ENCODE results near the gene MAMDC4.
"Not testable (repeated sequence)": the region's sequence is repeated elsewhere in the genome, so short reads cannot be mapped to it uniquely, and the experiment has no call there.

MAMDC4 gene

DNA sequence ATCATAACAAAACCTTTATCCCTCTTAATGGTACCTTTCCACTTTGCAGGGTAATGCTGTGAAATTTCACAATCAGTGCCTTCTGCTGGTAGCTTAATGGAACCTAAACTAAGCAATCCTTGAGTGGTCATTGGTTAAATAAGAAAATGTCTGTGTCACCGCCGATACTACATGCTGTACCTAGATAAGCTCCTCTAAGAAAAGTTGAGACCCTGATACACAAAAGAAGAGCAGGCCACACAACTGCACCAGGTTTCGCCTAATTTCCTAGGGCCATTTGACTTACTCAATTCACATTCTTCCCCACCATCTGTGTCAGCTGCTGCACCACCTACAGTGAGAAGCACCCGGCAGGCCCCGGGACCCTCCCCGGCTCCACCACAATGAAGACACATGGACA, 23.0 kb downstream of the MAMDC4 start:
- no peak for DNase-seq (ENCODE audit: low spot score)
- TF ChIP-seq, protein P1, sequence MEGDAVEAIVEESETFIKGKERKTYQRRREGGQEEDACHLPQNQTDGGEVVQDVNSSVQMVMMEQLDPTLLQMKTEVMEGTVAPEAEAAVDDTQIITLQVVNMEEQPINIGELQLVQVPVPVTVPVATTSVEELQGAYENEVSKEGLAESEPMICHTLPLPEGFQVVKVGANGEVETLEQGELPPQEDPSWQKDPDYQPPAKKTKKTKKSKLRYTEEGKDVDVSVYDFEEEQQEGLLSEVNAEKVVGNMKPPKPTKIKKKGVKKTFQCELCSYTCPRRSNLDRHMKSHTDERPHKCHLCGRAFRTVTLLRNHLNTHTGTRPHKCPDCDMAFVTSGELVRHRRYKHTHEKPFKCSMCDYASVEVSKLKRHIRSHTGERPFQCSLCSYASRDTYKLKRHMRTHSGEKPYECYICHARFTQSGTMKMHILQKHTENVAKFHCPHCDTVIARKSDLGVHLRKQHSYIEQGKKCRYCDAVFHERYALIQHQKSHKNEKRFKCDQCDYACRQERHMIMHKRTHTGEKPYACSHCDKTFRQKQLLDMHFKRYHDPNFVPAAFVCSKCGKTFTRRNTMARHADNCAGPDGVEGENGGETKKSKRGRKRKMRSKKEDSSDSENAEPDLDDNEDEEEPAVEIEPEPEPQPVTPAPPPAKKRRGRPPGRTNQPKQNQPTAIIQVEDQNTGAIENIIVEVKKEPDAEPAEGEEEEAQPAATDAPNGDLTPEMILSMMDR (IDR thresholded peaks at IDR 0.05; ENCODE audit: borderline replicate concordance, control extremely low read depth, extremely low read depth, insufficient read depth, missing control alignments) = no peak
- in situ Hi-C loops (cut with MboI; ENCODE audit: low sequenced_read_pairs, unreplicated experiment) = no loop called here

DNA sequence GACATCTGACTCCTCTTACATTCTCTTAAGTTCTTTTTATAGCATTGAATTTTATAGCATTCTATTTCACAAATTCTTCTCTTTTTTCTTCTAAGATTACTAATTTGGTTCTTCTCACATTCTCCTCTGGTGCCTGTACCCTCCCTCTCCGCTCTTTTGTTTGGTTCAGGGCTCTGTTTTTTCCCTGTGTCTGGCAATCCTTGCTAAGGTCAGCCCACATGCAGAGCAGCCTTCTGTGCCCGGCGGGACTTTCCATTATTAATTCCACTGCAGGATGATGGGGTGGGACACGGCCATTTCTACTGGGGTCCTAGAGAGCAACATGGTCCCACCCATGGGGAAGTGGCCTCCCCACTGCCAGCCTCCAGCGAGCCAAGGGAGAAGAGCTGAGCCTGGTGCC, 24.3 kb downstream of the MAMDC4 start:
- in situ Hi-C loops (cut with MboI; ENCODE audit: low sequenced_read_pairs, unreplicated experiment) = no loop called here
- no peak for DNase-seq (ENCODE audit: low spot score)
- TF ChIP-seq, protein P1 (IDR thresholded peaks at IDR 0.05; ENCODE audit: borderline replicate concordance, control extremely low read depth, extremely low read depth, insufficient read depth, missing control alignments) = no peak

DNA sequence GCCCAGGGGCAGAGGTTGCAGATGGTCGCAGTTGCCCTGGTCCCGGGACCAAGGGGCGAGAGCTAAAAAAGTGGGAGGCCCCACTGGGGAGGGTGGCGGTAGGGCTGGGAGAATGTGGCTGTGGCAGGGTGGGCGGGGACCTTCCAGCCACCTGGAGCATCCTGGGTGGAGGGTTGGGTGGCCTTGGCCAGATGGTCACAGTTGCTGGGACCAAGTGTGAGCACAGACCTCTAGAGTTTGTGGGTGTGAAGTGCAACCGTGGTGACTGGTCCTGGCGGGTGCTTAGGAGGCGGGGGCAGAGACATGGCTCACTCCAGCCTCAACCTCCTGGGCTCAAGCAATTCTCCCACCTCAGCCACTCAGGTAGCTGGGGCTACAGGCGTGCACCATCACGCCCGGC, 28.5 kb downstream of the MAMDC4 start:
- in situ Hi-C loops (cut with MboI; ENCODE audit: low sequenced_read_pairs, unreplicated experiment) = no loop called here
- TF ChIP-seq, protein P1 (IDR thresholded peaks at IDR 0.05; ENCODE audit: borderline replicate concordance, control extremely low read depth, extremely low read depth, insufficient read depth, missing control alignments) = no peak
- DNase-seq (ENCODE audit: low spot score) = peak; percentile 64

DNA sequence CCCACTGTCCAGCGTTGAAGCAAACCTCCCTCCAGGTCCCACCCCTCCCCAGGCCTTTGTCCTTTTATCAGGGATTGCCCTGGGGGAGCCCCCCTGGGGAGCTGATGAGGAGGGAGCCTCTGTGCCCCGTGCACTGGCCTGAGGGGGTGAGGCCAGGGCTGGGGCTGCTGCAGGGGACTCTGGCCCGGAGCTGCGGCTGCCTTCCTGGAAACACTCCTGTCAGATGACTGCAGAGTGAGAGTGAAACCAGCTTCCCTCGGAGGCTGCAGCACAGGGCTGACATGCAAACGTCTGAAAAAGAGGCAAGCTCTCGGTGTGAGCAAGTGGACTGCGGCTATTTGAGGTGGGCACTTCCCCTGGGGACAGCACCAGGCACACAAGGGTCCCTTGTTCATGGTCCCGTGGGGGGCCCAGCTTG, 29.6 kb downstream of the MAMDC4 start:
- in situ Hi-C loops (cut with MboI; ENCODE audit: low sequenced_read_pairs, unreplicated experiment) = no loop called here
- TF ChIP-seq, protein P1 (IDR thresholded peaks at IDR 0.05; ENCODE audit: borderline replicate concordance, control extremely low read depth, extremely low read depth, insufficient read depth, missing control alignments) = no peak
- DNase-seq (ENCODE audit: low spot score) = peak; percentile 78

DNA sequence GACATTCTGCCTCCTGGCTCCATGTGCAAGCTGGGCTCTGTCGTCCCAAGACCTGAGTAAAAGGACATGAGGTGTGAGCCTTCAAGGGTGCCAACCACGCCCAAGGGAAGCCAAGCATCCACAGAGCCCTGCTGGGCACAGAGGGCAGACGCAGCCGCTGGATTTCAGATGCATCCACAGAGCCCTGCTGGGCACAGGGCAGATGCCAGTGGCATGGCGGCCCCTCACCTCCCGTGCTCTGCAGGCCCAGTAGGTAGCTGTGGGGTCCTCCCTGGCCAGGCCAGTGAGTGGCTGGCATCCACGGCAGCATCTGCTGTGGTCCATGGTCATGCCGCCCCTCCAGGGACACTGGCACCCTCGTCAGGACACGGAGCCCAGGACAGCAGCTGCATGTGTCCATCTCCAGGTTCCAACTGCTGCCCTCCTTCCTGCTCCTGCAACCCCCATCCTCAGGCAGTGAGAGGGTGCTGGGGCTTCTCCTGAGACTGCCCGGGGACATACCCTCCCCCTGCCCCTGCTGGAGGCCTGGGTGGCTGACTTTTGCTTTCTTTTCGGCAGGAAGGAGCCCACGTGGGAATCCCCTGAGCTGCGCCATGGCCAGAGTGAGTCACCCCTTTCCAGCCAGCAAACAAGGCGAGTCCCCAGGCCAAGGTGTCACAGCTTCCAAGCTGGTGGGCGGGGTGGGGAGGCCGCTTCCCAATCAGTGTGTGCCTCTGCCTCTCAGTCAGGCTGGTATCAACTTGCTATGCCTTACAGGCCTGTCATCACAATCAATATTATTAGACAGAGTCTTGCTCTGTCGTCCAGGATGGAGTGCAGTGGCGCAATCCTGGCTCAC, 30.2 kb downstream of the MAMDC4 start:
- DNase-seq (ENCODE audit: low spot score) = peak; percentile 91
- TF ChIP-seq, protein P1 (IDR thresholded peaks at IDR 0.05; ENCODE audit: borderline replicate concordance, control extremely low read depth, extremely low read depth, insufficient read depth, missing control alignments) = no peak
- in situ Hi-C loops (cut with MboI; ENCODE audit: low sequenced_read_pairs, unreplicated experiment) = no loop called here

DNA sequence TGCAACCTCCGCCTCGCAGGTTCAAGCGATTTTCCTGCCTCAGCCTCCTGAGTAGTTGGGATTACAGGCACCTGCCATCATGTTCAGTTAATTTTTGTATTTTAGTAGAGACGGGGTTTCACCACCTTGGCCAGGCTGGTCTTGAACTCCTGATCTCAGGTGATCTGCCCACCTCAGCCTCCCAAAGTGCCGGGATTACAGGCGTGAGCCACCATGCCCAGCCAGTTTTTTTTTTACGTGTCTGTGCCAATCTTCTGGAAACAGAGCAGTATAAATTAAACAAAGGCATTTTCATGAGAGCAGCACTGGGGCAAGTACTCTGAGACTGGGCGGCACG, 30.8 kb downstream of the MAMDC4 start:
- DNase-seq (ENCODE audit: low spot score); in situ Hi-C loops (cut with MboI; ENCODE audit: low sequenced_read_pairs, unreplicated experiment): not testable (repeated sequence)

DNA sequence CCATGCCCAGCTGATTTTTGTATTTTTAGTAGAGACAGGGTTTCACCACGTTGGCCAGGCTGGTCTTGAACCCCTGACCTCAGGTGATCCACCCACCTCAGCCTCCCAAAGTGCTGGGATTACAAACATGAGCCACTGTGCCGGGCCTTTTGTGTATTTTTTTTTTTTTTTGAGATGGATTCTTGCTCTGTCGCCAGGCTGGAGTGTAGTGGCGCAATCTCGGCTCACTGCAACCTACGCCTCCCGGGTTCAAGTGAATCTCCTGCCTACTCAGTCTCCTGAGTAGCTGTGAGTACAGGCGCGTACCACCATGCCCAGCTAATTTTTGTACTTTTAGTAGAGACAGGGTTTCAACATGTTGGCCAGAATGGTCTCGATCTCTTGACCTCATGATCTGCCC, 31.5 kb downstream of the MAMDC4 start:
- DNase-seq (ENCODE audit: low spot score); in situ Hi-C loops (cut with MboI; ENCODE audit: low sequenced_read_pairs, unreplicated experiment): not testable (repeated sequence)

All from GM13976 (cell line).